ENCODE data around the gene DTD1.

The DTD1 gene

DNA sequence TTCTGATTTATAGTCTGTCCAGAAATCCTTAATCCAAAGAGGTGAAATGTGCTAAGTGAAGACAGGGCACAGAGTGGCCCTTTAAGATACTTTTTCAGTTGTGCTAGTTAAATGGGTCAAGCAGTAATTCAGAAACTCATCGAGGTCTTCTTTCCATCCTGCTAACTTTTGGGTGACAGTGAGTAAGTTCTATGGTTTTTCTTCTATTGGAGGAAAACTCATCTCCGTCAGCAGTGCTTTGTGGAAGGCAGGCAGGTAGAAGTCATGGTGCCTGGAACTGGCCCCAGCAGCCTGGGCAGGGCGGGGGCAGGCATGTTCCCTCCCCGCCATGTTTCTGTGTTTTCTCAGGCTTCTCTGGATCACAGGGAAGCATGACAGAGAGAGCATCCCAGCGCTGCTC is 159.2 kb downstream of the DTD1 start:
- H3K27ac ChIP-seq (ENCODE audit: extremely low read depth, low read depth, low read length): no peak overlapping the region
- no peak overlapping the region for H3K4me3 ChIP-seq (ENCODE audit: low read depth, low read length)
- H3K9me3 ChIP-seq (ENCODE audit: control insufficient read depth, insufficient read depth, low read depth, low read length): no peaks in the 10 kb centered on the region
- CTCF ChIA-PET: no interaction called here
- peaks cover 0 to 6% of the 10 kb centered on the region in 2 experiments; a peak in 2 of 3 replicates for H3K36me3 ChIP-seq (ENCODE audit: control insufficient read depth in 2 of 2, insufficient read depth in 1 of 2, low read length in 2 of 2)
- no peak for TF ChIP-seq YY1 (tag by site-specific recombination; IDR thresholded peaks at IDR 0.05)
- TF ChIP-seq ZNF138 (tag by site-specific recombination; IDR thresholded peaks at IDR 0.05; ENCODE audit: borderline replicate concordance): no peak
- TF ChIP-seq IKZF3 (tag by site-specific recombination; IDR thresholded peaks at IDR 0.05): no peak
- TF ChIP-seq, protein P1, sequence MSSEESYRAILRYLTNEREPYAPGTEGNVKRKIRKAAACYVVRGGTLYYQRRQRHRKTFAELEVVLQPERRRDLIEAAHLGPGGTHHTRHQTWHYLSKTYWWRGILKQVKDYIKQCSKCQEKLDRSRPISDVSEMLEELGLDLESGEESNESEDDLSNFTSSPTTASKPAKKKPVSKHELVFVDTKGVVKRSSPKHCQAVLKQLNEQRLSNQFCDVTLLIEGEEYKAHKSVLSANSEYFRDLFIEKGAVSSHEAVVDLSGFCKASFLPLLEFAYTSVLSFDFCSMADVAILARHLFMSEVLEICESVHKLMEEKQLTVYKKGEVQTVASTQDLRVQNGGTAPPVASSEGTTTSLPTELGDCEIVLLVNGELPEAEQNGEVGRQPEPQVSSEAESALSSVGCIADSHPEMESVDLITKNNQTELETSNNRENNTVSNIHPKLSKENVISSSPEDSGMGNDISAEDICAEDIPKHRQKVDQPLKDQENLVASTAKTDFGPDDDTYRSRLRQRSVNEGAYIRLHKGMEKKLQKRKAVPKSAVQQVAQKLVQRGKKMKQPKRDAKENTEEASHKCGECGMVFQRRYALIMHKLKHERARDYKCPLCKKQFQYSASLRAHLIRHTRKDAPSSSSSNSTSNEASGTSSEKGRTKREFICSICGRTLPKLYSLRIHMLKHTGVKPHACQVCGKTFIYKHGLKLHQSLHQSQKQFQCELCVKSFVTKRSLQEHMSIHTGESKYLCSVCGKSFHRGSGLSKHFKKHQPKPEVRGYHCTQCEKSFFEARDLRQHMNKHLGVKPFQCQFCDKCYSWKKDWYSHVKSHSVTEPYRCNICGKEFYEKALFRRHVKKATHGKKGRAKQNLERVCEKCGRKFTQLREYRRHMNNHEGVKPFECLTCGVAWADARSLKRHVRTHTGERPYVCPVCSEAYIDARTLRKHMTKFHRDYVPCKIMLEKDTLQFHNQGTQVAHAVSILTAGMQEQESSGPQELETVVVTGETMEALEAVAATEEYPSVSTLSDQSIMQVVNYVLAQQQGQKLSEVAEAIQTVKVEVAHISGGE (tag by site-specific recombination; conservative IDR thresholded peaks at IDR 0.05; ENCODE audit: low read depth): no peak
- TF ChIP-seq, protein P2, sequence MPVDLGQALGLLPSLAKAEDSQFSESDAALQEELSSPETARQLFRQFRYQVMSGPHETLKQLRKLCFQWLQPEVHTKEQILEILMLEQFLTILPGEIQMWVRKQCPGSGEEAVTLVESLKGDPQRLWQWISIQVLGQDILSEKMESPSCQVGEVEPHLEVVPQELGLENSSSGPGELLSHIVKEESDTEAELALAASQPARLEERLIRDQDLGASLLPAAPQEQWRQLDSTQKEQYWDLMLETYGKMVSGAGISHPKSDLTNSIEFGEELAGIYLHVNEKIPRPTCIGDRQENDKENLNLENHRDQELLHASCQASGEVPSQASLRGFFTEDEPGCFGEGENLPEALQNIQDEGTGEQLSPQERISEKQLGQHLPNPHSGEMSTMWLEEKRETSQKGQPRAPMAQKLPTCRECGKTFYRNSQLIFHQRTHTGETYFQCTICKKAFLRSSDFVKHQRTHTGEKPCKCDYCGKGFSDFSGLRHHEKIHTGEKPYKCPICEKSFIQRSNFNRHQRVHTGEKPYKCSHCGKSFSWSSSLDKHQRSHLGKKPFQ (tag by site-specific recombination; IDR thresholded peaks at IDR 0.05): no peak
- no peak for TF ChIP-seq TRIM28 (IDR thresholded peaks at IDR 0.05; ENCODE audit: borderline replicate concordance, low read length)
- no peak for TF ChIP-seq BCL11B (tag by site-specific recombination; IDR thresholded peaks at IDR 0.05; ENCODE audit: low read depth)
- no peak for TF ChIP-seq SP2 (tag by site-specific recombination; IDR thresholded peaks at IDR 0.05)
- TF ChIP-seq GLI2 (tag by site-specific recombination; IDR thresholded peaks at IDR 0.05; ENCODE audit: borderline replicate concordance, low read depth): no peak
- TF ChIP-seq MYNN (tag by site-specific recombination; IDR thresholded peaks at IDR 0.05; ENCODE audit: borderline replicate concordance): no peak
- TF ChIP-seq ZNF266 (tag by site-specific recombination; IDR thresholded peaks at IDR 0.05; ENCODE audit: low read depth): no peak
- POLR2A ChIA-PET: no interaction called here
- no peaks in the 10 kb centered on the region for H3K4me1 ChIP-seq (ENCODE audit: control insufficient read depth, insufficient read depth, low read length)

DNA sequence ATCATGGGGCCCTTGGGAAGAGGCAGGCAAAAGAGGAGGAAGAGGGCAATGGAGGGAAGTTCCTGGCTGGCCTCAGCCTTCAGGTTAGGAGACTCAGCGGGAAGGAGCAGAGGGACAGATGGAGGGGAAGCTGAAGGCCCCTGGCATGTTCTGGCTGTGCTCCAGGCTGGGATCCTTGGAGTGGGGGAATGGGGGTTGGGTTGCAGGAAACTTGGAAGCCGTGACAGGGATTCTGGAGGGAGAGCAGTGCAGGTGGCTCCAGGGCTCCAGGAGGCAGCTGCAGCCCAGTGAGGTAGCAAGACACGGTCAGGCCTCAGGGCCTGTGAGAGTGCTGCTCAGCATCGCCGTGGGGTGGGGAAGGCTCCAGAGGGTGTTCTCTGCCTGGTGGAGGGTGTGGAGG is 161.1 kb downstream of the DTD1 start:
- CTCF ChIA-PET: no interaction called here
- Histone ChIP-seq H3K4me3 (ENCODE audit: low read depth, low read length) (no peak overlapping the region), H3K36me3 (ENCODE audit: control insufficient read depth in 2 of 2, insufficient read depth in 1 of 2, low read length in 2 of 2) (peaks cover 0 to 6% of the 10 kb centered on the region in 2 experiments; a peak in 2 of 3 replicates), H3K9me3 (ENCODE audit: control insufficient read depth, insufficient read depth, low read depth, low read length) (no peaks in the 10 kb centered on the region), H3K27ac (ENCODE audit: extremely low read depth, low read depth, low read length) (no peak overlapping the region), H3K4me1 (ENCODE audit: control insufficient read depth, insufficient read depth, low read length) (no peaks in the 10 kb centered on the region)
- POLR2A ChIA-PET: no interaction called here
- TF ChIP-seq ZIC2 (tag by site-specific recombination; IDR thresholded peaks at IDR 0.05) (0 out of 2 replicates have a peak, but pooled peaks have one; percentile 17), ZNF473 (tag by site-specific recombination; IDR thresholded peaks at IDR 0.05) (no peak), HOXD13 (CRISPR knock-in tag; IDR thresholded peaks at IDR 0.05; ENCODE audit: borderline replicate concordance) (no peak), ZNF426 (tag by site-specific recombination; IDR thresholded peaks at IDR 0.05) (no peak), ZNF37A (tag by site-specific recombination; IDR thresholded peaks at IDR 0.05) (no peak), SCRT2 (tag by site-specific recombination; IDR thresholded peaks at IDR 0.05) (no peak), GLIS2 (tag by site-specific recombination; IDR thresholded peaks at IDR 0.05) (no peak), ZFP69B (tag by site-specific recombination; IDR thresholded peaks at IDR 0.05) (no peak), ZNF132 (tag by site-specific recombination; IDR thresholded peaks at IDR 0.05; ENCODE audit: borderline replicate concordance) (no peak), ZNF837 (tag by site-specific recombination; IDR thresholded peaks at IDR 0.05) (no peak), KLF1 (tag by site-specific recombination; IDR thresholded peaks at IDR 0.05) (no peak)
- TF ChIP-seq, protein P3, sequence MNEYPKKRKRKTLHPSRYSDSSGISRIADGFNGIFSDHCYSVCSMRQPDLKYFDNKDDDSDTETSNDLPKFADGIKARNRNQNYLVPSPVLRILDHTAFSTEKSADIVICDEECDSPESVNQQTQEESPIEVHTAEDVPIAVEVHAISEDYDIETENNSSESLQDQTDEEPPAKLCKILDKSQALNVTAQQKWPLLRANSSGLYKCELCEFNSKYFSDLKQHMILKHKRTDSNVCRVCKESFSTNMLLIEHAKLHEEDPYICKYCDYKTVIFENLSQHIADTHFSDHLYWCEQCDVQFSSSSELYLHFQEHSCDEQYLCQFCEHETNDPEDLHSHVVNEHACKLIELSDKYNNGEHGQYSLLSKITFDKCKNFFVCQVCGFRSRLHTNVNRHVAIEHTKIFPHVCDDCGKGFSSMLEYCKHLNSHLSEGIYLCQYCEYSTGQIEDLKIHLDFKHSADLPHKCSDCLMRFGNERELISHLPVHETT (tag by site-specific recombination; IDR thresholded peaks at IDR 0.05): no peak
- TF ChIP-seq, protein P4, sequence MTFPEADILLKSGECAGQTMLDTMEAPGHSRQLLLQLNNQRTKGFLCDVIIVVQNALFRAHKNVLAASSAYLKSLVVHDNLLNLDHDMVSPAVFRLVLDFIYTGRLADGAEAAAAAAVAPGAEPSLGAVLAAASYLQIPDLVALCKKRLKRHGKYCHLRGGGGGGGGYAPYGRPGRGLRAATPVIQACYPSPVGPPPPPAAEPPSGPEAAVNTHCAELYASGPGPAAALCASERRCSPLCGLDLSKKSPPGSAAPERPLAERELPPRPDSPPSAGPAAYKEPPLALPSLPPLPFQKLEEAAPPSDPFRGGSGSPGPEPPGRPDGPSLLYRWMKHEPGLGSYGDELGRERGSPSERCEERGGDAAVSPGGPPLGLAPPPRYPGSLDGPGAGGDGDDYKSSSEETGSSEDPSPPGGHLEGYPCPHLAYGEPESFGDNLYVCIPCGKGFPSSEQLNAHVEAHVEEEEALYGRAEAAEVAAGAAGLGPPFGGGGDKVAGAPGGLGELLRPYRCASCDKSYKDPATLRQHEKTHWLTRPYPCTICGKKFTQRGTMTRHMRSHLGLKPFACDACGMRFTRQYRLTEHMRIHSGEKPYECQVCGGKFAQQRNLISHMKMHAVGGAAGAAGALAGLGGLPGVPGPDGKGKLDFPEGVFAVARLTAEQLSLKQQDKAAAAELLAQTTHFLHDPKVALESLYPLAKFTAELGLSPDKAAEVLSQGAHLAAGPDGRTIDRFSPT (tag by site-specific recombination; IDR thresholded peaks at IDR 0.05): no peak
- TF ChIP-seq, protein P5, sequence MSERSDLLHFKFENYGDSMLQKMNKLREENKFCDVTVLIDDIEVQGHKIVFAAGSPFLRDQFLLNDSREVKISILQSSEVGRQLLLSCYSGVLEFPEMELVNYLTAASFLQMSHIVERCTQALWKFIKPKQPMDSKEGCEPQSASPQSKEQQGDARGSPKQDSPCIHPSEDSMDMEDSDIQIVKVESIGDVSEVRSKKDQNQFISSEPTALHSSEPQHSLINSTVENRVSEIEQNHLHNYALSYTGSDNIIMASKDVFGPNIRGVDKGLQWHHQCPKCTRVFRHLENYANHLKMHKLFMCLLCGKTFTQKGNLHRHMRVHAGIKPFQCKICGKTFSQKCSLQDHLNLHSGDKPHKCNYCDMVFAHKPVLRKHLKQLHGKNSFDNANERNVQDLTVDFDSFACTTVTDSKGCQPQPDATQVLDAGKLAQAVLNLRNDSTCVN (tag by site-specific recombination; optimal IDR thresholded peaks at IDR 0.05): no peak
- TF ChIP-seq, protein P6, sequence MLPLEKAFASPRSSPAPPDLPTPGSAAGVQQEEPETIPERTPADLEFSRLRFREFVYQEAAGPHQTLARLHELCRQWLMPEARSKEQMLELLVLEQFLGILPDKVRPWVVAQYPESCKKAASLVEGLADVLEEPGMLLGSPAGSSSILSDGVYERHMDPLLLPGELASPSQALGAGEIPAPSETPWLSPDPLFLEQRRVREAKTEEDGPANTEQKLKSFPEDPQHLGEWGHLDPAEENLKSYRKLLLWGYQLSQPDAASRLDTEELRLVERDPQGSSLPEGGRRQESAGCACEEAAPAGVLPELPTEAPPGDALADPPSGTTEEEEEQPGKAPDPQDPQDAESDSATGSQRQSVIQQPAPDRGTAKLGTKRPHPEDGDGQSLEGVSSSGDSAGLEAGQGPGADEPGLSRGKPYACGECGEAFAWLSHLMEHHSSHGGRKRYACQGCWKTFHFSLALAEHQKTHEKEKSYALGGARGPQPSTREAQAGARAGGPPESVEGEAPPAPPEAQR (tag by site-specific recombination; IDR thresholded peaks at IDR 0.05): no peak

Data from HEK293 (cell line).